Tibial nerve (tissue), 4 donors: ENCODE results near the gene ASCC1. TPM values are rescaled to one million over a fixed set of nuclear protein-coding genes. Genes with fewer than 3 reads are reported as not detected.
"Not testable (repeated sequence)": the region's sequence is repeated elsewhere in the genome, so short reads cannot be mapped to it uniquely, and the experiment has no call there.

Source experiments
- DNase-seq, 2 donors: peaks; one replicate each; pipeline ENCODE4 v3.0.0-alpha.2; 2019; ENCODE audit warnings: low spot score in 2 of 2
- H3K27ac ChIP-seq, 4 donors: fragments of 200-600 bp; sonication (generic) in 3 of 4; one replicate each; pipeline ENCODE4 v1.5.1; 2017 to 2019; ENCODE audit warnings: mild to moderate bottlenecking in 1 of 4
- H3K27me3 ChIP-seq, 2 donors: fragments of 200-600 bp; sonication (generic) in 1 of 2; one replicate each; pipeline versions ENCODE4 v1.5.1 to v1.6.0; 2017 to 2019
- H3K36me3 ChIP-seq, 3 donors: fragments of 200-600 bp; sonication (generic); one replicate each; pipeline ENCODE4 v1.5.1; 2018 to 2019
- H3K4me1 ChIP-seq, 4 donors: fragments of 200-600 bp; sonication (generic) in 3 of 4; one replicate each; pipeline ENCODE4 v1.5.1; 2017 to 2019
- H3K4me3 ChIP-seq, 4 donors: fragments of 200-600 bp; sonication (generic) in 3 of 4; one replicate each; pipeline ENCODE4 v1.5.1; 2017 to 2019; ENCODE audit warnings: mild to moderate bottlenecking in 1 of 4, moderate library complexity in 1 of 4
- H3K9me3 ChIP-seq, 4 donors: fragments of 200-600 bp; sonication (generic) in 3 of 4; one replicate each; pipeline ENCODE4 v1.5.1; 2017 to 2019
- EP300 ChIP-seq, 2 donors: sonication (generic); formaldehyde crosslinking; IDR thresholded peaks; one replicate each; pipeline ENCODE4 v1.6.1; 2017; ENCODE audit warnings: antibody characterized with exemption in 2 of 2, mild to moderate bottlenecking in 1 of 2
- POLR2A ChIP-seq, 2 donors: fragments of 450-650 bp; IDR thresholded peaks; one replicate each; pipeline ENCODE4 v1.6.1; 2017; ENCODE audit warnings: antibody characterized with exemption in 2 of 2, mild to moderate bottlenecking in 2 of 2, moderate library complexity in 2 of 2
- WGBS, 2 donors: methylation state at CpG; one replicate each; pipeline ENCODE4 v1.1.5; 2018; 5-methylcytosine and 5-hydroxymethylcytosine counted together
- total RNA-seq, 4 donors: library from RNA; depleted of rRNA; stranded (reverse); fragments of >200 nt; gene quantifications; one replicate each; pipeline ENCODE4 v1.1.0, GENCODE V29; 2016
- TF ChIP-seq, protein P1 (sequence below), 5 experiments: fragments of 200-600 bp in 3 of 5; fragments of 450-650 bp in 2 of 5; sonication (generic) in 3 of 5; IDR thresholded peaks; one replicate each; pipeline ENCODE4 v1.5.1; 2016 to 2019; ENCODE audit warnings: antibody characterized with exemption in 5 of 5, mild to moderate bottlenecking in 3 of 5, moderate library complexity in 2 of 5

The ASCC1 gene
- total RNA-seq, 4 donors from 2014 or later = 34.2 to 85.7 (median 54.2) TPM

DNA sequence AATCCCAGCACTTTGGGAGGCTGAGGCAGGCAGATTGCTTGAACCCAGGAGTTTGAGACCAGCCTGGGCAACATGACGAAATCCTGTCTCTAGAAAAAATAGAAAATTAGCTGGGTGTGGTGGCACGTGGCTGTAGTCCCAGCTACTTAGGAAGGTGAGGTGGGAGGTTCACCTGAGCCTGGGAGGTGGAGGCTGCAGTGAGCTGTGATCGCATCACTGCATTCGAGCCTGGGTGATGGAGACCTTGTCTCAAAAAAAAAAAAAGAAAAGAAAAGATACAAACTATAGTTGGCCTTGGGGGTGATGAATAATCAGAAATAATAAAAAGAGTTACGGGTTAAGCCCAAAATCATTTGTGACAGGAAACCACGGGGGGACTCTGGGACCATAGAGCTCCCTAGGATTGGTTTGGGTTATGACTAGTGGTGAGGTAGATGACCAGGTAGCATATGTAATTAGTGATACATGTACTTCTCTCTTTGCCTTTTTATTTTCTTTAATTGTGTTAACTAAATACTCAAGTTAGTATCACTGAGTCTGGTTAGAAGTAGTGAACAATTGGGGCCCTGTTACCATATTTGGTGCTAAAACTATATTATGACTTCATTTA is 10.4 kb upstream of the ASCC1 start:
- H3K4me3 ChIP-seq = no peak overlapping the region
- no peak for DNase-seq
- 81 to 90% methylated on average over 6 of the region's 6 CpGs for WGBS, 2 donors
- H3K9me3 ChIP-seq = no peaks in the 10 kb centered on the region
- peak overlapping the region in 3 of 4 donors; percentile 23 to 92 (median 89) for H3K27ac ChIP-seq
- no peak for TF ChIP-seq EP300 (IDR thresholded peaks at IDR 0.05)
- no peaks in the 10 kb centered on the region for H3K27me3 ChIP-seq
- H3K36me3 ChIP-seq = peaks cover 0 to 39% (median 8%) of the 10 kb centered on the region in 3 donors
- peaks cover 0 to 69% (median 33%) of the 10 kb centered on the region in 4 donors for H3K4me1 ChIP-seq

DNA sequence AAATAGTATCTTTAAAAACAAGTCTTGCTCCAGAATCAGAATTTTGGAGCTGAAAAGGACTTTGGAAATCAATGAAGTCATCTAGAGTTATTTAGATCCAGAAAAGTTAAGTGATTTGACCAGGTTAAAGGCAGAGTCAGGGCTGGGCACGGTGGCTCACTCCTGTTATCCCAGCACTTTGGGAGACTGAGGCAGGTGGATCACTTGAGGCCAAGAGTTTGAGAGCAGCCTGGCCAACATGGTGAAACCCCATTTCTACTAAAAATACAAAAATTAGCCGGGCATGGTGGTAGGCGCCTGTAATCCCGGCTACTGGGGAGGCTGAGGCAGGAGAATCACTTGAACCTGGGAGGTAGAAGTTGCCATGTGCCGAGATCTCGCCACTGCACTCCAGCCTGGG is 8.1 kb upstream of the ASCC1 start:
- DNase-seq, H3K27me3 ChIP-seq, H3K9me3 ChIP-seq, H3K4me3 ChIP-seq: not testable (repeated sequence)
- peaks cover 0 to 63% (median 33%) of the 10 kb centered on the region in 4 donors for H3K4me1 ChIP-seq
- peaks cover 0 to 39% (median 0%) of the 10 kb centered on the region in 3 donors for H3K36me3 ChIP-seq
- WGBS, 2 donors = 86 to 89% methylated on average over 6 of the region's 6 CpGs
- peak overlapping the region; percentile 70 to 92 (median 82) for H3K27ac ChIP-seq

DNA sequence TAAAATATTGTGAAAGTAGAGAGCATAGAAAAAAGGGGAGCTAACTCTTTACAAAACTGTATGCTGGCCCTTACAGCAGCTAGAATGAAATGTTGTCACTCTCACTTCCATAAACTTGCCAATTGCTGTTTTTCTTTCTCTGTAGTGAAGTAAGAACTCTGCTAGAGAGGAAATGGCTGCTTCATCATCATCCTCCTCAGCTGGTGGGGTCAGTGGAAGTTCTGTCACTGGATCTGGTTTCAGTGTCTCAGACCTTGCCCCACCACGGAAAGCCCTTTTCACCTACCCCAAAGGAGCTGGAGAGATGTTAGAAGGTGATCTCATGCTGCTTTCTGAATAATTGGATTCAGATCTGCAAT is 7.6 kb upstream of the ASCC1 start:
- TF ChIP-seq, protein P1, sequence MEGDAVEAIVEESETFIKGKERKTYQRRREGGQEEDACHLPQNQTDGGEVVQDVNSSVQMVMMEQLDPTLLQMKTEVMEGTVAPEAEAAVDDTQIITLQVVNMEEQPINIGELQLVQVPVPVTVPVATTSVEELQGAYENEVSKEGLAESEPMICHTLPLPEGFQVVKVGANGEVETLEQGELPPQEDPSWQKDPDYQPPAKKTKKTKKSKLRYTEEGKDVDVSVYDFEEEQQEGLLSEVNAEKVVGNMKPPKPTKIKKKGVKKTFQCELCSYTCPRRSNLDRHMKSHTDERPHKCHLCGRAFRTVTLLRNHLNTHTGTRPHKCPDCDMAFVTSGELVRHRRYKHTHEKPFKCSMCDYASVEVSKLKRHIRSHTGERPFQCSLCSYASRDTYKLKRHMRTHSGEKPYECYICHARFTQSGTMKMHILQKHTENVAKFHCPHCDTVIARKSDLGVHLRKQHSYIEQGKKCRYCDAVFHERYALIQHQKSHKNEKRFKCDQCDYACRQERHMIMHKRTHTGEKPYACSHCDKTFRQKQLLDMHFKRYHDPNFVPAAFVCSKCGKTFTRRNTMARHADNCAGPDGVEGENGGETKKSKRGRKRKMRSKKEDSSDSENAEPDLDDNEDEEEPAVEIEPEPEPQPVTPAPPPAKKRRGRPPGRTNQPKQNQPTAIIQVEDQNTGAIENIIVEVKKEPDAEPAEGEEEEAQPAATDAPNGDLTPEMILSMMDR (IDR thresholded peaks at IDR 0.05) = no peak
- TF ChIP-seq POLR2A (IDR thresholded peaks at IDR 0.05) = no peak
- no peak for TF ChIP-seq EP300 (IDR thresholded peaks at IDR 0.05)
- Histone ChIP-seq H3K4me3 (no peak overlapping the region), H3K4me1 (peaks cover 0 to 63% (median 35%) of the 10 kb centered on the region in 4 donors), H3K27me3 (no peaks in the 10 kb centered on the region), H3K36me3 (peaks cover 0 to 39% (median 0%) of the 10 kb centered on the region in 3 donors), H3K9me3 (no peaks in the 10 kb centered on the region), H3K27ac (peak overlapping the region; percentile 70 to 92 (median 82))
- 25 to 32% methylated on average over 1 of the region's 1 CpG for WGBS, 2 donors
- DNase-seq = no peak

DNA sequence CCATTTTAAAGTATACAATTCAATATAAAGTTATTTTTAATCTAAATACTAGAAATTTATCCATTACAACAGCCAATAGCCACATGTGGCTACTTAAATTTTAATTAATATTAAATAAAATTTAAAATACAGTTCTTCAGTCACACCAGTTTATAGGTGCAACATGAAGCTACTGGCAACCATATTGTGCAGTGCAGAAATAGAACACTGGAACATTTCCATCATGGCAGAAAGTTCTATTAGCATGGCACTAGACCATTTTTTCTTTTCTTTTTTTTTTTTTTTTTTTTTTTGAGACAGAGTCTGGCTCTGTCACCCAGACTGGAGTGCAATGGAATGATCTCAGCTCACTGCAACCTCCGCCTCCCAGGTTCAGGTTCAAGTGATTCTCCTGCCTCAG is 5.2 kb upstream of the ASCC1 start:
- no peak for DNase-seq
- Histone ChIP-seq H3K27ac (peak overlapping the region in 2 of 4 donors; percentile 92 to 98), H3K36me3 (peaks cover 0 to 33% (median 0%) of the 10 kb centered on the region in 3 donors), H3K4me3 (no peak overlapping the region), H3K4me1 (peaks cover 0 to 70% (median 41%) of the 10 kb centered on the region in 4 donors), H3K27me3 (no peaks in the 10 kb centered on the region), H3K9me3 (no peaks in the 10 kb centered on the region)
- TF ChIP-seq, protein P1 (IDR thresholded peaks at IDR 0.05) = no peak
- TF ChIP-seq EP300 (IDR thresholded peaks at IDR 0.05) = no peak
- TF ChIP-seq POLR2A (IDR thresholded peaks at IDR 0.05) = no peak
- 95 to 97% methylated on average over 1 of the region's 1 CpG for WGBS, 2 donors

DNA sequence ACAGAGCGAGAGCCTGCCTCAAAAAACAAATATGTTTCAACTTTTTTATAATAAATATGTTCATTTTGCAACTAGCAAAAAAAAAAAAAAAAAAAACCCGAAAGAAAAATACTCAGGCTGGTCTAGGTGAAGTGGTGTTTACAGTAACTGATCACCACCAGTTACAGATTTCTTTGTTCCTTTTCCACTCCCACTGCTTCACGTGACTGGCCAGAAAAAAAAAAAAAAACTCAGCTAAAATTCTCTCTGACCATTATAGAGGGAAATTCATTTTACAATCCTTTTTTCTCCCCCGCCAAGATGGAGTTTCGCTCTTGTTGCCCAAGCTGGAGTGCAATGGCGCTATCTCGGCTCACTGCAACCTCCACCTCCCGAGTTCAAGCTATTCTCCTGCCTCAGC is 4.6 kb upstream of the ASCC1 start:
- peak overlapping the region in 2 of 4 donors; percentile 95 to 98 for H3K27ac ChIP-seq
- H3K9me3 ChIP-seq = no peaks in the 10 kb centered on the region
- peaks cover 0 to 69% (median 39%) of the 10 kb centered on the region in 4 donors for H3K4me1 ChIP-seq

GRCh38 chr10:72219235-72219814 is 3.2 kb upstream of the ASCC1 start:
- no peak for DNase-seq
- 56 to 58% methylated on average over 6 of the region's 6 CpGs for WGBS, 2 donors
- Histone ChIP-seq H3K4me1 (peaks cover 0 to 72% (median 48%) of the 10 kb centered on the region in 4 donors), H3K27ac (peak overlapping the region; percentile 32 to 98 (median 96)), H3K4me3 (no peak overlapping the region), H3K9me3 (no peaks in the 10 kb centered on the region), H3K36me3 (peaks cover 0 to 20% (median 0%) of the 10 kb centered on the region in 3 donors), H3K27me3 (no peaks in the 10 kb centered on the region)
- TF ChIP-seq POLR2A (IDR thresholded peaks at IDR 0.05) (no peak), EP300 (IDR thresholded peaks at IDR 0.05) (no peak)
- TF ChIP-seq, protein P1 (IDR thresholded peaks at IDR 0.05) = no peak

More for the DNA sequence above, 4.6 kb upstream of the ASCC1 start:
- Histone ChIP-seq H3K4me3 (no peak overlapping the region), H3K27me3 (no peaks in the 10 kb centered on the region), H3K36me3 (peaks cover 0 to 33% (median 0%) of the 10 kb centered on the region in 3 donors)
- TF ChIP-seq EP300 (IDR thresholded peaks at IDR 0.05) (no peak), POLR2A (IDR thresholded peaks at IDR 0.05) (no peak)
- TF ChIP-seq, protein P1 (IDR thresholded peaks at IDR 0.05) = no peak
- no peak for DNase-seq
- 76 to 83% methylated on average over 8 of the region's 8 CpGs for WGBS, 2 donors
